HG03558 (cell line): Measurements from ENCODE around the gene HCAR3.
"Not testable (repeated sequence)": the region's sequence is repeated elsewhere in the genome, so short reads cannot be mapped to it uniquely, and the experiment has no call there.

ENCODE experiments used
- ATAC-seq: cut with Tn5 transposase; IDR thresholded peaks from one replicate; pipeline ENCODE4 v1.9.1; 2021; ENCODE audit warnings: moderate number of reproducible peaks; ENCODE audit not compliant: unreplicated experiment; ENCODE audit errors: extremely low read depth

Gene HCAR3

DNA sequence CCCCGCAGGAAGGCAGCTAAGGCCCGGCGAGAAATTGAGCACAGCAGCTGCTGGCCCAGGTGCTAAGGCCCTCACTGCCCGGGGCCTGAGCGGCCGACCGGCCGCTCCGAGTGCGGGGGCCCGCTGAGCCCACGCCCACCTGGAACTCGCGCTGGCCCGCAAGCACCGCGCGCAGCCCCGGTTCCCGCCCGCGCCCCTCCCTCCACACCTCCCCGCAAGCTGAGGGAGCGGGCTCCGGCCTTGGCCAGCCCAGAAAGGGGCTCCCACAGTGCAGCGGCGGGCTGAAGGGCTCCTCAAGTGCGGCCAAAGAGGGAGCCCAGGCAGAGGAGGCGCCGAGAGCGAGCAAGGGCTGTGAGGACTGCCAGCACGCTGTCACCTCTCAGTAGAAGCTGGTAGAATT lies 39.8 kb downstream of the HCAR3 start:
- not testable (repeated sequence) for ATAC-seq

DNA sequence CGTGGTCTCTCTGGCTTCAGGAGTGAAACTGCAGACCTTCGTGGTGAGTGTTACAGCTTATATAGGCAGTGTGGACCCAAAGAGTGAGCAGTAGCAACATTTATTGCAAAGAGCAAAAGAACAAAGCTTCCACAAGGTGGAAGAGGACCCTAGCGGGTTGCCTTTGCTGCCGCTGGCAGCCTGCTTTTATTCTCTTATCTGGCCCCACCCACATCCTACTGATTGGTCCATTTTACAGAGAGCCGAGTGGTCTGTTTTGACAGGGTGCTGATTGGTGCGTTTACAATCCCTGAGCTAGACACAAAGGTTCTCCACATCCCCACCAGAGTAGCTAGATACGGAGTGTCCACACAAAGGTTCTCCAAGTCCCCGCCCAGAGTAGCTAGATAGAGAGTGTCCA lies 40.6 kb downstream of the HCAR3 start:
- not testable (repeated sequence) for ATAC-seq

DNA sequence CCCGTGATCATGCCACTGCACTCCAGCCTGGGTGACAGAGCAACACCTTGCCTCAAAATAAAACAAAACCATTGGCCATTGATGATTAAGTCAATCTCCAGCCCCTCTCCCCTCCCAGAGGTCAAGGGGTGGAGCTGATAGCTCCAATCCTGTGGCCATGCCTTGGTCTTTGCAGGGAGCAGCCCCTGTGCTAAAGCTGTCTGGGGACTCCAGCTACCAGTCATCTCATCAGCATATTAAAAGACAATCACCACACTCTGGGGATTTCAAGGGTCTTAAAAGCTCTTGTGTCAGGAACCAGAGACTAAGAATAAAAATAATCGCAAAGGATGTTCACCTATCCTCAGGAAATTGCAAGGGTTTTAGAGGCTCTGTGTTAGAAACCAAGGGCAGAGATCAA lies 44.1 kb downstream of the HCAR3 start:
- ATAC-seq: no peak

DNA sequence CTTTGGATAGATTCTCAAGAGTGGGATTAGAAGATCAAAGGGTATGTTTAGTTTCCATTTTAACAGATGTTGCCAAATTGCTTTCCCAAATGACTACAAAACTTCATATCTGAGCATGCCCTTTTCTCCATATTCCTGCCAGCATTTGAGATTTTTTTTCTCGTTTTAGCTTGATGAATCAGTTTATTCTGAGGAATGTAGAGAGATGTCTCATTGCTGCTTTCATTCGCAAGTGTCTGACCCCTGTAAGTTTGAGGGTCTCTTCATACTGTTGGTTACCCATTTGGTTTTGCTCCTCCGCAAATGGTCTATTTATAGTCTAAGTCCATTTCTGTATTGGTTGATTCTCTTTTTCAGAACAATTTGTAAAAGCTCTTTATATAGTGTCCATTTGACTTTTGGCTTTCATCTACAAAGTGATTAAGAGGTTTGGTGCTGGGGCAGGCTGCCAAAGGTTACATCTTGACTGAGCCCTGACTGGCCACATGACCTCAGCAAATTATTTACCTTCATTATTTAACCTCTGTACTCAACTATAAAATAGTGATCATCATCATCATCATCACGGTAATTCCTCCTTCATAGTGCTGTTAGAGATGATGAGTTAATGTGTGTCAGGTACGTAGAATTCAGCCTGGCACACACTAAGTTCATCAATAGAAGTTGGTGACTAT lies 47.1 kb downstream of the HCAR3 start:
- ATAC-seq: no peak

DNA sequence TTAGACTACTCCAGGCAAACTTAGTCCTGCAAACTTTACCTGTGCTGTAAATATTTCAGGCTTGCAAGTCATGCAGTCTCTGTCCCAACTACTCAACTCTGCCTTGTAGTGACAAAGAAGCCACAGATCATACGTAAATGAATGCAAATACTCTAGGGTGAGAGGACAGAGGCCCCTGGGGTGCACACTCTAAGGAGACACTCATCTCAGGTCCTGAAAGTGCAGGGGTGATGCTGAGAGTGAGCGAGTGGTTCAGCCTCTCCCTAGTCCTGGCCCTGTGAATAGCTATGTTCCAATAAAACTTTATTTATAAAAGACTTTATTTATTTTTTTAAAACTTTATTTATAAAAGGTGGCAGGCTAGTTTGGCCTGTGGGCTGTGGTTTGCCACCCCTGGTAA lies 48.3 kb downstream of the HCAR3 start:
- no peak for ATAC-seq

DNA sequence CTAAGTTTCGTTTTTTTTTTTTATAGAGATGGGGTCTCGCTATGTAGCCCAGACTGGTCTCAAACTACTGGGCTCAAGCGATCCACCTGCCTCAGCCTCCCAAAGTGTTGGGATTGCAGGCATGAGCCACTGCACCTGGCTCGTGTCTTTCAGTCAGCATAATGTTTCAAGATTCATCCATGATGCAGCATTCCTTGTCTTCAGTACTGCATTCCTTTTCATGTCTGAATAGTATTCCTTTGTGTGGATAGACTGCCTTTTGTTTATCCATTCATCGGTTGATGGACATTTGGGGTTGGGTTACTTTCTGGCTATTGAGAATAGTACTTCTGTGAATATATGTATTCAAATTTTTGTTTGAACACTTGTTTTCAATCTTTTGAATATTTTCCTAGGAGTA lies 50.9 kb downstream of the HCAR3 start:
- ATAC-seq: no peak

DNA sequence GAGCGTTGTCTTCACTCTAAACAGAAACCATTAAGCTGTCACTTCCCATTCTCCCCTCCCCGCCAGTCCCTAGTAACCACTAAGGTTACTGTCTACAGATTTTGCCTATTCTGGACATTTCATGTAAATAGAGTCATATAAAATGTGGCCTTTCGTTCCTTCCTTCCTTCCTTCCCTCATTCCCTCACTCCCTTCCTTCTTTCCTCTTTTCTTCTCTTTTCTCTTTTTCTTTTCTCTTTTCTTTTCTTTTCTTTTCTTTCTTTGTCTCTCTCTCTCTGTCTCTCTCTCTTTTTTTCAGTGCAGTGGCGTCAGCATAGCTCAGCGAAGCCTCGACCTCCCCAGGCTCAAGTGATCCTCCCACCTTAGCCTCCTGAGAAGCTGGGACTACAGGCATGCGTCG lies 51.3 kb downstream of the HCAR3 start:
- no peak for ATAC-seq
